Stimulated activated CD8-positive, alpha-beta memory T cell treated with anti-CD3 and anti-CD28 coated beads, Interleukin-2, amount 100 ng/mL, for 48 hours (primary cell): ENCODE results near the gene FKBP2.

Experiments
- DNase-seq, 2 donors: peaks; one replicate each; pipeline ENCODE4 v3.0.0-alpha.2; 2020; ENCODE audit warnings: low read depth in 2 of 2

The FKBP2 gene

DNA sequence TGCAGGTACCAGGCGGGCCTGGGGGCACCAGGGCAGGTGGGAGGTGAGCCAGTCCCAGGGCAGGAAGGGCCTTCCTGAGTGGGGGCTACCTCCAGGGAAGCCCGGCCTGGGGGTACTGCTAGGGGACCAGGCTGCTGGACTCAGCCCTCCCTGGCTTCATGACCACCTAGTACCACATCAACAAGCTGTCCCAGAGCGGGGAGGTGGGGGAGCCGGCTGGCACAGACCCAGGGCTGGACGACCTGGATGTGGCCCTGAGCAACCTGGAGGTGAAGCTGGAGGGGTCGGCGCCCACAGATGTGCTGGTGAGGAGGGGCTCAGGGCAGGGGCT, 21.6 kb upstream of the FKBP2 start:
- no peak for DNase-seq

DNA sequence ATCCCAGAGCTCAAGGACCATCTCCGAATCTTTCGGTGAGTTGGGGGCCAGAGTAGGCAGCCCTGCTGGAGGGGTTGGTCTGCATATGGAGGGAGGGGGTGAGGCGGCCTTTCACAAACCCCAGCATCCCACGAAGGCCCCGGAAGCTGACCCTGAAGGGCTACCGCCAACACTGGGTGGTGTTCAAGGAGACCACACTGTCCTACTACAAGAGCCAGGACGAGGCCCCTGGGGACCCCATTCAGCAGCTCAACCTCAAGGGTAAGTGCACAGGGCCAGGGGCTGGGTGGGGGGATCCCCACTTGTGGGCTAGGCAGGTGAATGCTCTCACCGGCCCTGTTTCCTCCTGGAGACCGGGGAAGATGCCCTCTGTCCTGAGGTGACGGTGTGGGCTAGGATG, 21.1 kb upstream of the FKBP2 start:
- no peak for DNase-seq

DNA sequence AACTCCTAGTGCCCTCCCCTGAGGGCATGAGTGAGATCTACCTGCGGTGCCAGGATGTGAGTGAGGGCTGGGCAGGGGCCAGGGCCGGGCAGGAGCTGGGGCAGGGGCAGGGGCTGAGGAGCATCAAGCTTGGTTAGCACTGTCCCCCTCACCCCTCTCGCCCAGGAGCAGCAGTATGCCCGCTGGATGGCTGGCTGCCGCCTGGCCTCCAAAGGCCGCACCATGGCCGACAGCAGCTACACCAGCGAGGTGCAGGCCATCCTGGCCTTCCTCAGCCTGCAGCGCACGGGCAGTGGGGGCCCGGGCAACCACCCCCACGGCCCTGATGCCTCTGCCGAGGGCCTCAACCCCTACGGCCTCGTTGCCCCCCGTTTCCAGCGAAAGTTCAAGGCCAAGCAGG, 20.6 kb upstream of the FKBP2 start:
- no peak for DNase-seq

DNA sequence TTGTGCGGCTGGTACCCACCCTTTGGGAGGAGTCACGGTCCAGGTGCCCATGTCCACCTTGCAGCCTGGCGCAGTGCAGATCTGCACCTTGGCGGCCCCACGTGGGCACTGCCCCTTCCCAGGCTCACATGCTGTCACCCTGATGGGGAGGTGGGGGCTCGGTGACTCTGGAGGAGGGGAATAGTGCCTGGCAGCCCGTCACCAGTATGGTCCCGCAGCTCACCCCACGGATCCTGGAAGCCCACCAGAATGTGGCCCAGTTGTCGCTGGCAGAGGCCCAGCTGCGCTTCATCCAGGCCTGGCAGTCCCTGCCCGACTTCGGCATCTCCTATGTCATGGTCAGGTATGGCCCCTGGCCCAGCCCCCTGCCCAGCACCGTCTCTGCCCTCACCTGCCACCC, 20.1 kb upstream of the FKBP2 start:
- DNase-seq = no peak

DNA sequence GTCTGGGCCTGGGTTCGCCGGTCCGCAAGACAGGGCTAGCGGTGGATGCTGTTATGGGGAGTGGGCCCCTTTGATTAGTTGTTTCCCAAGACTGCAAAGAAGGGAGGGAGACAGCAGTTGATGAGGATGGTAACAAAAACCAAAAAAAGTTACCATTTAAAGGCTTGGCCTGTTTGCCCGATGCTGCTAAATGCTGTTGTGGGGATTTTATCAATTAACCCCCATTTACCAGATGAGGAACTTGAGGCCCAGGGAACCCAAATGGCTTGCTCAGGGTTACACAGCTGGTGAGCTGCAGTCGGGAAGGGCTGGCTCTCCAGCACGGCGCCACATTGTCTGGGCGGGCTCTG, 18.3 kb upstream of the FKBP2 start:
- no peak for DNase-seq

DNA sequence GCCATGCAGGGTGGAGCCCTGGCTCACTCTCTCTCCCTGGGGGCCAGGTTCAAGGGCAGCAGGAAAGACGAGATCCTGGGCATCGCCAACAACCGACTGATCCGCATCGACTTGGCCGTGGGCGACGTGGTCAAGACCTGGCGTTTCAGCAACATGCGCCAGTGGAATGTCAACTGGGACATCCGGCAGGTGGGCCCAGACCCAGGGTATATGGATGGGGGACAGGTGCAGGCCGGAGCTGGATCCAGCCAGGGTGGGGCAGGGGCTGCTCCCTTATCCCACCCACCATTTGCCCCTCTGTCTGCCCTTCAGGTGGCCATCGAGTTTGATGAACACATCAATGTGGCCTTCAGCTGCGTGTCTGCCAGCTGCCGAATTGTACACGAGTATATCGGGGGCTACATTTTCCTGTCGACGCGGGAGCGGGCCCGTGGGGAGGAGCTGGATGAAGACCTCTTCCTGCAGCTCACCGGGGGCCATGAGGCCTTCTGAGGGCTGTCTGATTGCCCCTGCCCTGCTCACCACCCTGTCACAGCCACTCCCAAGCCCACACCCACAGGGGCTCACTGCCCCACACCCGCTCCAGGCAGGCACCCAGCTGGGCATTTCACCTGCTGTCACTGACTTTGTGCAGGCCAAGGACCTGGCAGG, 17.8 kb upstream of the FKBP2 start:
- no peak for DNase-seq

DNA sequence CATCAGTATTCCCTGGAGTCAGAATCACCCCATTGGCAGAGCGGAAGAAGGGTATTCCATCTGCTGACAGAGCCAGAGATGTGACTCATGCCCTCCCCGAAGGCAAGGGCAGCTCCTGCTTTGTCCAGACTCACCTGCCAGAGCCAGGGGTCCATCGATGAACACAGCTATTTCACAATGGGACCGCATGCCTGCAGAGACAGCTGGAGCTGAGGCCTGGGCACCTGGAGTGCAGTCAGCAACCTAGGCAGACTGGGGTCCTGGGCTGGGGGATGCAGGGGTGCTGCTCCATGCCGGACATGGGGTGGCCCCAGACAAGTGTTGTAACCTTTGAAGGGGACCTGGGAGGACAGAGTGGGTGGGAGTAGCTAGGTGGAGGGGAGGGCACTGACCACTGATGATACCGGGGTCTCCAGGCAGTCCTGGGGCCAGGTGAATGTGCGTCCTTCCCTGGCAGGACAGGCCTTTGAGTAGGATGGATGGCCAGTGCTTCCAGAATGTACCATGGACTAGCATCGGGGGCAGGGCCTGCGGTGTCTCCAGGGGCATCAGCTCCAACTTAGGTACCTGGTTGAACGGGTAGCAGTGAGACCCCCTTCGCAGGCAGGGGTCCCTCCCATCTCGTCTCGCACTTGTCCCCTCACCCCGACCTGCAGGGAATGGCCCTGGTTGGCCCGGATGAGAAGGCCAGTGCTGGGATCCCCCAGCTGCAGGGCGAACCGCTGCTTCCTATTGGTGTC, 16.6 kb upstream of the FKBP2 start:
- DNase-seq = no peak

DNA sequence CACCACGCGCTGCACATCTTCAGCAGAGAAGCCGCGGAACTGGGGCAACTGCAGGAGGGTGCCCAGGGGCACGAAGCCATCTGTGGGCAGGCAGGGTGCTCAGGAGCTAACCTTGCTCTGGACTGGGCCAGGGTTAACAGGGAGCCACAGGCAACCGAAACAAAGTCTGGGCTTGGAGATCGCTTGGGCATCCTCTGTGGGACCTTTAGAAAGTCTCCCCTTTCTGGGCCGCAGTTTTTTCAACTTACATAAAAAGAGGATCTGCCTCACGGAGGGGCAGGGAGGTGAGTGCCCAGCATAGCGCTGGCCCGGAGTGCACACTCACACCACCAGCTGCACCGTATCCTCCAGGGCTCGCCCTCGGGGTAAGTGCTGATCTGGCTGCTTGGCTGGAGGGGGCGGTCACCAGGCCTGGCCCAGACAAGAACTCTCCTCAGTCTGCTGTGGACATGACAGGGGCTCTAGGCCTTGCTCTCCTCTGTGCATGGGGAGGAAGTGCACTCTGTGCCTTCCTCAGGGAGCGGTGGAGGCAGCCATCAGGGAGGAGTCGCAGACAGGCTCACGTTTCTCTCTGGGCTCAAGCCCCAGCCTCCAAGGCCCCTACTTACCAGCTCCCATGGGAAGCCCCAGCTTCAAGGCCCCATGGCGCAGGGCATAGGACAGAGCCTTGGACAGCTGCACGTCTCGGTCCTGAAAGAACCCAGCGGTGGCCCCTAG, 15.8 kb upstream of the FKBP2 start:
- DNase-seq = no peak

DNA sequence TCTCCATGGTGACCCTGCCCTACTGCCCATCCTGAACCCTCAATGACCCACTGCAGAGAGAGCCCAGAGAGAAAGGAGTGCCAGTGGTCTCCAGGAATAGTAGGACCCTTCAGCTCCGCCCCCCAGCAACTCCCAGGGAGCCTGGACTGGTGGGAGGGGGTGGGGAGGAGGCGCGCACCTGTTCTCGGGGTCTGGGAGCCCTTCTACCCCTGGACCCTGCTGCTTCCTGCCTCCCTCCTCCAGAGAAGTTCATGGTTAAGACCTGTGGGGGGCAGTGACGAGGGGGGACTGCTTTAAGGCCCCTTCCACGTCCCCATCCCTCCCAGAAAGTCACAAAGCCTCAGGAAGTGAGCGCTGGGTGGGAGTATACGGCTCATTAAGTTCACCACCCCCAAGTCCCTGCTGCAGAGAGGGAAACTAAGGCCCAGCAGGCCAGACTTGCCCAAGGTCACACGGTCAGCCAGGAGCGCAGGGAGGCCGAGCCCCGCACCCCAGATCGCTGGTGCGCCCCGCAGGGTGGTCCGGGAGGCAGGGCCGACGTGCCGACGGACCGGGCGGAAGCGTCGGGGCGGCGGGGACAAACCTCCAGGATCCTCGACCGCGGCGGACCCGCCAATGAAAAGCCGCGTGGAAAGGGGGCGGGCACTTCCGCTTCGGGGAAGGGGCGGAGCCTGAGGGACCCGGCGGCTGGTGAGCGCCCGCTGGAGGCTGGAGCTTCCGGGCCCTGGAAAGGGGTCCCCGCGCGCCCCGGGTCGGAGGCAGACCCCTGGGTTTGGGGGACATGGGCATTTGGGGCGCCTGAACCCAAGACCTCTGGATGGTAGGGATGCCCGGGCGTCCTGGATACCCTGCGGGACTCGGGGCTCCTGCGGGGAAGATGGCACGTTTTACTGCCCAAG, 15.0 kb upstream of the FKBP2 start, which contains the start of the genes NUDT22 and TRPT1:
Gene NUDT22, plus strand, starts transcription at position 667 of the 899 bp plus-strand sequence. CDS start 379 bp downstream, outside the sequence.
Gene TRPT1, minus strand, starts transcription at position 579 of the 899 bp plus-strand sequence. Its CDS starts 326 bp downstream, at position 253.
- peak; percentile 94 to 95 for DNase-seq

DNA sequence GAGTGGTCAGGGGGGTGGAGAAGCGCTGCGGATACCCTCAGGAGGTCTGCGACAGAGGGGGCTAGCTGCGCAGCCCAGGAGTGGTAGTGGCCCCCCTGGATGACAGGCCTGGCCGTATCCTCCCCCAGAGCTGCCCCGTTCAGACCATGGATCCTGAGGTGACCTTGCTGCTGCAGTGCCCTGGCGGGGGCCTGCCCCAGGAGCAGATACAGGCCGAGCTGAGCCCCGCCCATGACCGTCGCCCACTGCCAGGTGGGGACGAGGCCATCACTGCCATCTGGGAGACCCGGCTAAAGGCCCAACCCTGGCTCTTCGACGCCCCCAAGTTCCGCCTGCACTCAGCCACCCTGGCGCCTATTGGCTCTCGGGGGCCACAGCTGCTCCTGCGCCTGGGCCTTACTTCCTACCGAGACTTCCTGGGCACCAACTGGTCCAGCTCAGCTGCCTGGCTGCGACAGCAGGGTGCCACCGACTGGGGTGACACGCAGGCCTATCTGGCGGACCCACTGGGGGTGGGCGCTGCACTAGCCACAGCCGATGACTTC, 14.3 kb upstream of the FKBP2 start:
- no peak for DNase-seq

DNA sequence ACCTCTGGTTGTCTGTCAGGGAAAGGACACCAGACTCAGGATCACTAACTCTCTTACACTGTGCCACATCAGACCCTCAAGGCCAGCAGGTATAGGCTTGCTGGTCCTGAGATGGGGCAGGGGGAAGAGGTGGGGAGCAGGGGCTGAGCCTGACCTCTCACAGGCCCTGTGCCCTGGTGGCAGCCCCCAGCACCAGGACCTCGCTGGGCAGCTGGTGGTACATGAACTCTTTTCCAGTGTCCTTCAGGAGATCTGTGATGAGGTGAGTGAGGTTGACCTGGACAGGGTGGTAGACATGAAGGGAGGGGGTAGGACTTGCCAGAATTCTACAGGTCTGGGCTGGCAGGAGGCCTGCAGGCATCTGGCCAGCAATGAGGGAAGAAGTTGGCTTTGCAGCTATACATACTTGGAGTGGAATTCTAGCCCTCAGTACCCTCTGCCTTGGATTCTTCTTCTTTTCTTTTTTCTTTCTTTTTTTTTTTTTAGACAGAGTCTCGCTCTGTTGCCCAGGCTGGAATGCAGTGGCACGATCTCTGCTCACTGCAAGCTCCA, 13.4 kb upstream of the FKBP2 start:
- no peak for DNase-seq

DNA sequence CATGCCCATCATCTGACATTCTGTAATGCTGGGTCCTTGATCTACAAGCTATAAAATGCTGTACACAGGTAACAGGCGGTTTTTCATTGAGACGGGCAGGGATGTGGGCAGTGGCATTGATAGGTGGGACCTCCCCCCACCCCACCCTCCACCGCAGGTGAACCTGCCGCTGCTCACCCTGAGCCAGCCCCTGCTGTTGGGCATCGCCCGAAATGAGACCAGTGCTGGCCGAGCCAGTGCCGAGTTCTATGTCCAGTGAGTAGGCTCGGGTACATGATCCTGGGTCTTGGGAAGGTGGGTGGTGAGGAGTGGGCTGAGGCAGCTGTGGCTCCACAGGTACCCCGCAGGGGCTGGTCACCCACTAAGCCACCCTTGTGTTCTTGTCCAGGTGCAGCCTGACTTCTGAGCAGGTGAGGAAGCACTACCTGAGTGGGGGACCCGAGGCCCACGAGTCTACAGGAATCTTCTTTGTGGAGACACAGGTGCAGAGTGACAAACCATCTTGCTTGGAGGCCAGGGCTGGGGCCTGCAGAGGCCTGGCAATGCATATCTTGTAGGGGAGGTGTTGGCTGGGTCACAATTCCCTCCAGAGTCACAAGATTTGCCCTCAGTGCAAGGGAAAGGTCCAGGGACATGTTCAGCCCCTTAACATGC, 11.7 kb upstream of the FKBP2 start:
- no peak for DNase-seq

DNA sequence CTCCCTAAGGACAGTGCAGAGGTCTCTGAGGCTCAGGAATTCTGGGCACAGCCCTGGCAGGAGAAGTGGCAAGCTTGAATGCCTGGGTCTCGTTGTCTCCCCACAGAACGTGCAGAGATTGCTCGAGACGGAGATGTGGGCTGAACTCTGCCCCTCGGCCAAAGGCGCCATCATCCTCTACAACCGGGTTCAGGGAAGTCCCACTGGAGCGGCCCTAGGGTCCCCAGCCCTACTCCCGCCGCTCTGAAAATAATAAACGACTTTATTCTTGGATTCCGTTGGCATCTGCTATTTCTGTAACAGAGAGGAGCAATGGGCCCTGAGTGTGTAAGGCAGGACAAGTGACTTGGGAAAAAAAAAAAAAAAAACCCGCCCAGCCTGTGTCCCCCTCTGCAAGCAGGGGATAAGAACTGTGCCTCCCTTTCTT, 11.1 kb upstream of the FKBP2 start:
- no peak for DNase-seq

DNA sequence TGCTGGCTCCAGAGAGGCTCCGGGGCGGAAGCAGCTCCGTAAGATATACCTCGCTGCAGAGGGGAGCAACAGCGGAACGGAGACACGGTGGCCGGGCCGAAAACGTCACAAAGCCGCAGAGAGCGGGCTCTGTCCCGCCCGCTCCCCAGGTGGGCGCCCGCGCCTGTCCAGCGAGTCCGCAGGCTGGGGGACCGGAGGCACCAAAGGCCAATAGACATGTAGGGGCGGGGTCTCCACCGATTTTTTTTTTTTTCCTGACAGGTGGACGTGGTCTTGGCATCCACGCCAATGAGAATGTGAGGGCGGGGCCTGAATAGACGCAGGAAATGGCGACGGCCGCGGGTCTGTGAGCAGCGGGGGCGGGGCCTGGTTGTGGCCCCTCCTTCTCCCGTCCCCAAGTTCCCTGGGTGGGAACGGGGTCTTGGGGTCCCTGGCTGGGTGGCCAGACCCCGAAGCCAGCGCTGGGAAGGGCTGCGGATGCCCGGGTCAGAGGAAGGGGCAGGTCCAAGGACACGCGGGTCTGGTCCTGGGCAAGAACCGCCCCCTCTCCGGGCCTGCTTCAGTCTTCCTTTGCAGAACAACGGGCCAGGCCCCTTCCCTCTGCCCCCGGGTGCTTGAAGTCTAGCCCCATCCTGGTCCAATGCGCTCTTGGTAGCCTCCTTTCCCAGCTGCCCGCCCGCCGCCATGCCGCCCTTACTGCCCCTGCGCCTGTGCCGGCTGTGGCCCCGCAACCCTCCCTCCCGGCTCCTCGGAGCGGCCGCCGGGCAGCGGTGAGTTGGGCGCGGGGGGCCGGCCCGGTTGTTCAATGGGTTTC, 10.5 kb upstream of the FKBP2 start, which contains the start of gene DNAJC4:
Gene DNAJC4, plus strand, starts transcription at position 378 of the 814 bp plus-strand sequence. Its CDS starts 307 bp downstream, at position 685.
- DNase-seq = peak; percentile 85 to 89

DNA sequence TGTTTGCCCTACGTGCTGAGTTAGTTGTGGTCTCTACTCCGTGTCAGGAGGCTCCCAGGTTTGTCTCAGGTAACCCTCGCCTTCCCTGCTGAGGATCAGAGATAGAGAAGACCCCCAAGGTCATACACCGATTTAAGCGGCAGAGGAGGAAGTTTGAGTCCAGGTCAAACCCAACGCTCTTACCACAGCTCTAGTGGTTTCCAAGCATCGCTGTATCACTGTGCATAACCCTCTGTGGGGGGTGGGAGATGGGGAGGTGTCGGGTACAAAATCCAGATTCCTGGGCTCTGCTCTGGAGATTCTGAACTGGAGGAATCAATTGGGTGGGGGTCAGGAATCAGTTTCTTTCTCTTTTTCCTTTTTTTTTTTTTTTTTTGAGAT, 9.9 kb upstream of the FKBP2 start:
- DNase-seq = no peak

DNA sequence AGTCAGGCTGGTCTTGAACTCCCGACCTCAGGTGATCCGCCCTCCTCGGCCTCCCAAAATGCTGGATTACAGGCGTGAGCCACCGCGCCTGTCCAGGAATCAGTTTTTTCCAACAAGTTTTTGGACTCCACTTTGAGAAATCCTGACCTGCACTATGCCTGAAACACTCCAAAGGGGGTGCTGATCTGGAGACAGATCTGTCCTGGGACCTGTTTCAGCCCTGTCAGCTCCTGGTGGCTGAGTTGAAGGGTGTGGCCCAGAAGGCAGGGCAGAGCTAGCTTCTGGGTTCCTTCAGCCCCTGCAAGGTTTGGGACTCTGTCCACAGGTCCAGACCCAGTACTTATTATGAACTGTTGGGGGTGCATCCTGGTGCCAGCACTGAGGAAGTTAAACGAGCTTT, 9.3 kb upstream of the FKBP2 start:
- DNase-seq = no peak

DNA sequence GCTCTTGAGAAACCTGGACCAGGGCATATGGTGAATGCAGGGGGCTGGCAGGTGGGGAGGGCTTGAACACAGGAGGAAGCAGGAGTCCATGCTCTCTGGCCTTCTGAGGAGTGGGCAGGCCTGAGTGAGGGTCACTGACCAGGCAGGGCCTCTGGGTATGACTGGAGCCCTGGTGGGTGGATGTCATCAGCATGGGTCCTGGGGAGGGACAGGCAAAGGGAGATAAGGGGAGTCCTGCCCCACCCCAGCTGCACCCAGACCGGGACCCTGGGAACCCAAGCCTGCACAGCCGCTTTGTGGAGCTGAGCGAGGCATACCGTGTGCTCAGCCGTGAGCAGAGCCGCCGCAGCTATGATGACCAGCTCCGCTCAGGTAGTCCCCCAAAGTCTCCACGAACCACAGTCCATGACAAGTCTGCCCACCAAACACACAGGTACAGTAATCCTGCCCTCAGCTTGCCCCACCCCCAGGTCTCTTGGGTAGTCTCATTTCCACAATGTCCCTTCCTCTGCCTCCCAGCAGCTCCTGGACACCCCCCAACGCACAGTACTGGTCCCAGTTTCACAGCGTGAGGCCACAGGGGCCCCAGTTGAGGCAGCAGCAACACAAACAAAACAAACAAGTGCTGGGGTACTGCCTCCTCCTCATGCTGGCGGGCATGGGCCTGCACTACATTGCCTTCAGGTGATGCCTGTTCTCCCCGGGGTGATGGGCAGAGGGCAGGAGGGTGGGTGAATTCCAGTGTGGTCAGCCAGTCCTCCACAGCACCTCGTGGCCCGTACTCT, 8.5 kb upstream of the FKBP2 start:
- DNase-seq = no peak

DNA sequence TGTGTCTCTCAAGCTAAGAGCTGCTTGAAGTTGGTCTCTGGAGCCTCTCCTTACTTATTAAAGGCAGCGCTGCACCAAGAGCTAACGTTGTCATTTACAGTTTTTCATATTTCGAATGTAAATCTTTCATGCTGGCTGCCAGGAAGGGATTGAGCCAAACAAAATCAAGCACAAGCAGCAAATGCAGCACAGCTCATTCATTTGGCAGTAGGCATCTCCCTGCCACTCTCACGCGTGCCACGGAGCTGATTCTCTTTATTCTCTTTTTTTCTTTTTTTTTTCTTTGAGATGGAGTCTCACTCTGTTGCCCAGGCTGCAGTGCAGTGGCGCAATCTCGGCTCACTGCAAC, 8.0 kb upstream of the FKBP2 start:
- DNase-seq = no peak
